Psoas muscle (tissue), 8 donors: ENCODE measurements around the gene NRBF2. TPM values are rescaled to one million over a fixed set of nuclear protein-coding genes. Genes with fewer than 3 reads are reported as not detected.
"Not testable (repeated sequence)": the region's sequence is repeated elsewhere in the genome, so short reads cannot be mapped to it uniquely, and the experiment has no call there.

Source experiments
- ATAC-seq, 4 donors: fragments of 200-7000 bp; cut with Tn5 transposase; one replicate each; pipeline ENCODE4 v1.9.1; 2020; ENCODE audit warnings: moderate library complexity in 3 of 4, mild to moderate bottlenecking in 2 of 4
- DNase-seq, 2 donors: peaks; one replicate each; pipeline ENCODE4 v3.0.0-alpha.2; 2020
- H3K27ac ChIP-seq: fragments of 200-600 bp; one replicate; pipeline ENCODE4 v1.8.0; 2022
- H3K27me3 ChIP-seq, 3 donors: fragments of 200-600 bp in 1 of 3; one replicate each; pipeline versions ENCODE4 v1.6.1 to v1.8.0; 2013 to 2022; ENCODE audit warnings: low read length in 2 of 3, mild to moderate bottlenecking in 2 of 3, moderate library complexity in 1 of 3; ENCODE audit not compliant: insufficient read depth in 3 of 3
- H3K36me3 ChIP-seq, 2 donors: fragments of 200-600 bp in 1 of 2; one replicate each; pipeline versions ENCODE4 v1.6.1 to v1.8.0; 2013 to 2022; ENCODE audit warnings: low read depth in 1 of 2, mild to moderate bottlenecking in 1 of 2, moderate library complexity in 1 of 2; ENCODE audit not compliant: insufficient read depth in 1 of 2
- H3K4me1 ChIP-seq: fragments of 200-600 bp; one replicate; pipeline ENCODE4 v1.8.0; 2022
- H3K4me3 ChIP-seq: fragments of 200-600 bp; one replicate; pipeline ENCODE4 v1.8.0; 2022; ENCODE audit warnings: mild to moderate bottlenecking
- H3K9me3 ChIP-seq: fragments of 200-600 bp; one replicate; pipeline ENCODE4 v1.8.0; 2022
- WGBS, 3 donors: extraction: QIAGEN DNeasy Blood & Tissue Kit; methylation state at CpG; one replicate each; pipeline versions ENCODE4 v1.1.6 to v1.1.7; 2013; 5-methylcytosine and 5-hydroxymethylcytosine counted together
- intact Hi-C, 2 donors: fragments of 100-400 bp; cut with DNase I; formaldehyde crosslinking; loops; one replicate each; pipeline versions ENCODE4 v1.11.0 to v1.14.2; 2022
- polyA plus RNA-seq, 3 donors: library from polyadenylated mRNA; stranded (reverse); fragments of 200-250 nt; gene quantifications; one replicate each; pipeline ENCODE4 v1.2.3, GENCODE V29; 2013
- total RNA-seq, 4 donors: library from RNA; stranded (reverse); fragmentation: NEBNext Ultra II Directional in 2 of 4; extraction: Animal tissue kit (Norgen Biotek cat#: 25700) in 2 of 4; gene quantifications; one replicate each; pipeline versions ENCODE4 v1.2.1 to v1.2.4, GENCODE V29; 2021 to 2023
- TF ChIP-seq, protein P1 (sequence below): fragments of 200-600 bp; IDR thresholded peaks from one replicate; pipeline ENCODE4 v1.8.0; 2022; ENCODE audit warnings: antibody characterized with exemption
- donor health status: healthy with polysubstance abuse.
- donor health status: DM: no; HTN: no; CAD: no; lungs with moderate emphysema.
- donor health status: Bipolar disorder and iron deficiency.
- donor health status: healthy.
- donor health status: DM: yes; HTN: yes; CAD: no.
- donor health status: DM: no; HTN: no; CAD: no.
- donor health status: DM: no; HTN: no; CAD: no.
- donor health status: DM: yes; HTN: yes; CAD: no.

The NRBF2 gene
- total and polyA plus RNA-seq, 7 donors: 17.3 to 85.3 (median 23.4) TPM

DNA sequence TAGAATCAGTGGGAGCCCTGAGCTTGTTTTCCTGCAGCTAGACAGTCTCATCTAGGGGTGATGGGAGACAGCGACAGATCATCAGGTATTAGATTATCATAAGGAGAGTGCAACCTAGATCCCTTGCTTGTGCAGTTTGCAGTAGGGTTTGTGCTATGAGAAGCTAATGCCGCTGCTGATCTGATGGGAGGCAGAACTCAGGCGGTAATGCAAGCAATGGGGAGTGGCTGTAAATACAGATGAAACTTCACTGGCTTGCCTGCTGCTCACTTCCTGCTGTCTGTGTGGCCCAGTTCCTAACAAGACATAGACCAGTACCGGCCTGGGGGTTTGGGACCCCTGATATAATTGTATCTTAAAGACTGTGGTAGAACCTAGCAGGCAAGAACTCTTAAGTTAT, 17.6 kb downstream of the NRBF2 start:
- DNase-seq: no peak
- H3K36me3 ChIP-seq: peaks cover 3 to 60% of the 10 kb centered on the region in 2 donors
- WGBS, 3 donors: 96 to 98% (median 98%) methylated on average over 4 of the region's 4 CpGs
- TF ChIP-seq, protein P1, sequence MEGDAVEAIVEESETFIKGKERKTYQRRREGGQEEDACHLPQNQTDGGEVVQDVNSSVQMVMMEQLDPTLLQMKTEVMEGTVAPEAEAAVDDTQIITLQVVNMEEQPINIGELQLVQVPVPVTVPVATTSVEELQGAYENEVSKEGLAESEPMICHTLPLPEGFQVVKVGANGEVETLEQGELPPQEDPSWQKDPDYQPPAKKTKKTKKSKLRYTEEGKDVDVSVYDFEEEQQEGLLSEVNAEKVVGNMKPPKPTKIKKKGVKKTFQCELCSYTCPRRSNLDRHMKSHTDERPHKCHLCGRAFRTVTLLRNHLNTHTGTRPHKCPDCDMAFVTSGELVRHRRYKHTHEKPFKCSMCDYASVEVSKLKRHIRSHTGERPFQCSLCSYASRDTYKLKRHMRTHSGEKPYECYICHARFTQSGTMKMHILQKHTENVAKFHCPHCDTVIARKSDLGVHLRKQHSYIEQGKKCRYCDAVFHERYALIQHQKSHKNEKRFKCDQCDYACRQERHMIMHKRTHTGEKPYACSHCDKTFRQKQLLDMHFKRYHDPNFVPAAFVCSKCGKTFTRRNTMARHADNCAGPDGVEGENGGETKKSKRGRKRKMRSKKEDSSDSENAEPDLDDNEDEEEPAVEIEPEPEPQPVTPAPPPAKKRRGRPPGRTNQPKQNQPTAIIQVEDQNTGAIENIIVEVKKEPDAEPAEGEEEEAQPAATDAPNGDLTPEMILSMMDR: no peak
- intact Hi-C loops: no loop called here
- H3K4me3 ChIP-seq: no peak overlapping the region
- no peaks in the 10 kb centered on the region for H3K27me3 ChIP-seq
- ATAC-seq: no peak
- peaks cover 16% of the 10 kb centered on the region for H3K4me1 ChIP-seq
- no peak overlapping the region for H3K27ac ChIP-seq
- H3K9me3 ChIP-seq: no peaks in the 10 kb centered on the region

DNA sequence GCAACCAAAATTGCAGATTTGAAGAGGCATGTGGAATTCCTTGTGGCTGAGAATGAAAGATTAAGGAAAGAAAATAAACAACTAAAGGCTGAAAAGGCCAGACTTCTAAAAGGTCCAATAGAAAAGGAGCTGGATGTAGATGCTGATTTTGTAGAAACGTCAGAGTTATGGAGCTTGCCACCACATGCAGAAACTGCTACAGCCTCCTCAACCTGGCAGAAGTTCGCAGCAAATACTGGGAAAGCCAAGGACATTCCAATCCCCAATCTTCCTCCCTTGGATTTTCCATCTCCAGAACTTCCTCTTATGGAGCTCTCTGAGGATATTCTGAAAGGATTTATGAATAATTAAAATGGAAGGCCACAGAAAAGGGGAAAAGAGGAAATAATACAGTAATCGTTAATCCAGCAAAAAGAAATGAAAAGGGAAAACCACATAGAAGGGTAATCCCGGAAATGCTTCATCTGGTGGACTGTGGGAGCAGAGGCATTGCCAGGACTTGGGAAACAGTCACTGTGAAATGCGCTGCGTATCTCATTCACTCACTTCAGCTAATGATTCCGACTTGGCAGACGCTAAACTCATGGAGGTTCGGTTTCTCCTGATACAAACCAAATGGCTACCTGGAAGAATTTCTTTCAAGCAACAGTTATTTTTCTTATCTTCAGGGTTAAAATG, 20.9 kb downstream of the NRBF2 start:
- H3K36me3 ChIP-seq: peaks cover 3 to 50% of the 10 kb centered on the region in 2 donors
- 85 to 91% (median 88%) methylated on average over 9 of the region's 9 CpGs for WGBS, 3 donors
- ATAC-seq: not testable (repeated sequence)

DNA sequence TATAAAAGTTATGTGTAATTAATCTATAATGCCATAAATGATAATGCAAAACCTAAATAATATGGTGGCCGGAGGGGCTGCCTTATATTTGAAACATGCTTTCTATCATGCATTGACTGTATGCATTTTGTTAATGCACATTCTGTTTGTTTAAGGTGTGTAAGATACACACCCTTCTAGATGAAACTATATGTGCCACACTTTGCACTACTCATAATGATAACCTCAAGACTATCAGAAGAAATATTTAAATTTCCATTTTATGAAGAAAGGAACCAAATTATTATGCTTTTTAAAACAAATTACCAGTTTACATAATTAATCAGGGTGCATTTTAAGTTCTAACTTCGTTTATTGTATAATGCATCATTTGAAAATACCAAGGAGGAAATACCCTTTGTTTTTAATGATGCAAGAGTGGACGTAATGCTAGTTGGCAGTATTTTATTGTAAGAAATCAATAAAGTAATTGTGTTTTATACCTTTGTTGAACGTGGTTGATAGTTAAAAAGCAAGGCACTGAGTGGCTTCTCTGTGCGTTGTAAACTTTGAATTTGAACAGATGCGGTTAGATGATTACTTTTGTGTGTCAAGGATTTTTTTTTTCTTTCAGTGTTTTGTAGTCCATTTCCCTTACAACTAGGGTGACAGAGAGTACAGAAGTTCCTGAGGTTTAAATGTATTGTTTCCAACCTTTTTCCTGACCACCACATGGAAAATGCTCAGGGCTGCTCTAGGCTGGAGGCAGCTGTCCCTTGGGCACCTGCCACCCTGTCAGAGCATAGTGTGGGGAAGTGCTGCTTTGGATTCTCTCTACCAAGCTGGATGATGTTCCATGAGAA, 21.6 kb downstream of the NRBF2 start:
- Histone ChIP-seq H3K27ac (no peak overlapping the region), H3K36me3 (peaks cover 3 to 50% of the 10 kb centered on the region in 2 donors), H3K27me3 (no peaks in the 10 kb centered on the region), H3K4me1 (peaks cover 13% of the 10 kb centered on the region), H3K9me3 (no peaks in the 10 kb centered on the region), H3K4me3 (no peak overlapping the region)
- TF ChIP-seq, protein P1: no peak
- 86 to 89% (median 88%) methylated on average over 6 of the region's 6 CpGs for WGBS, 3 donors
- ATAC-seq: no peak
- intact Hi-C loops: loop anchor here (5.0 kb wide), 4 partner anchors 72 to 717 kb away; no protein-coding TSS in a partner anchor
- no peak for DNase-seq

More for the DNA sequence above, 20.9 kb downstream of the NRBF2 start:
- H3K4me3 ChIP-seq, H3K9me3 ChIP-seq, H3K27me3 ChIP-seq, intact Hi-C loops, DNase-seq, H3K27ac ChIP-seq: not testable (repeated sequence)
- H3K4me1 ChIP-seq: peaks cover 13% of the 10 kb centered on the region

DNA sequence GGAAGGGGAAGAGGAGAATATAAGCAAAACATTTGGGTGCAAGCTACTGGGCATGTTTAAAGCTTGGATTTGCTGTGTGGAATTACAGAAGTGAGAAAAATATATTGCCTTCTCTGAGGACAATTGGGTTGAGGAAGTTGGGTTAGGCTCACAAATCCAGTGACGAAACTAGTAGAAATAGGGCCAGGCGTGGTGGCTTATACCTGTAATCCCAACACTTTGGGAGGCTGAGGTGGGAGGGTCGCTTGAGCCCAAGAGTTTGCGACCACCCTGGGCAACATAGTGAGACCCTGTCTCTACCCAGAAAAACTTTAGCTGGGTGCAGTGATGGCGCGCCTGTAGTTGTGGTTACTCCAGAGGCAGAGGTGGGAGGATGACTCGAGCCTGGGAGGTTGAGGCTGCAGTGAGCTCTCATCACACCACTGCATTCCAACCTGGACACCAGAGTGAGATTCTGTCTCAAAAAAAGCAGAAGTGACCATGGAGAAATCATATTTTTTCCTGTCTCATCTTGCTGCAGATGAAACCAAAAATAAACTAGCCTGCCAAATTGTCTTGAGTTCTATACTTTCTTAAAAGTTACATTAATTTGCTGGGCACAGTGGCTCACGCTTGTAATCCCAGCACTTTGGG, 22.4 kb downstream of the NRBF2 start:
- H3K4me3 ChIP-seq: no peak overlapping the region
- H3K9me3 ChIP-seq: no peaks in the 10 kb centered on the region
- ATAC-seq (no peak), DNase-seq (no peak)
- intact Hi-C loops: loop anchor here (5.0 kb wide), 4 partner anchors 73 to 718 kb away; no protein-coding TSS in a partner anchor
- H3K27me3 ChIP-seq: no peaks in the 10 kb centered on the region
- H3K4me1 ChIP-seq: peaks cover 13% of the 10 kb centered on the region
- 92 to 95% (median 94%) methylated on average over 8 of the region's 8 CpGs for WGBS, 3 donors
- H3K27ac ChIP-seq: no peak overlapping the region
- peaks cover 3 to 48% of the 10 kb centered on the region in 2 donors for H3K36me3 ChIP-seq
- TF ChIP-seq, protein P1: no peak
